A673 (cell line): ENCODE measurements around the gene FASN. TPM values are rescaled to one million over a fixed set of nuclear protein-coding genes. Genes with fewer than 3 reads are reported as not detected.

Source experiments
- BruUV-seq: library from RNA; stranded (reverse); fragments of 400-500 nt; replicated peaks from 2 replicates; lab custom pipeline; 2021; lab: Mats Ljungman, UMichigan
- CTCF ChIA-PET: fragments of 300-600 bp; sonication (Branson Sonifier 250); formaldehyde crosslinking; loops from one replicate; lab custom pipeline; 2022; ENCODE audit warnings: antibody characterized with exemption; lab: Charles Lee
- POLR2A ChIA-PET: fragments of 300-600 bp; sonication (Branson Sonifier 250); formaldehyde crosslinking; loops from one replicate; lab custom pipeline; 2022; ENCODE audit warnings: antibody characterized with exemption; ENCODE audit not compliant: low non-redundant PET; lab: Charles Lee
- DNase-seq: peaks from one replicate; pipeline ENCODE4 v3.0.0-alpha.2; 2015; ENCODE audit warnings: low spot score
- H3K27ac ChIP-seq: fragments of 200-600 bp; sonication (generic); 2 replicates; pipeline ENCODE4 v1.5.1; 2016; ENCODE audit warnings: mixed run types, low read depth, mild to moderate bottlenecking, mixed read lengths, antibody characterized with exemption, low read length; ENCODE audit not compliant: poor library complexity, severe bottlenecking
- H3K27me3 ChIP-seq: fragments of 200-600 bp; sonication (generic); replicated peaks from 2 replicates; pipeline ENCODE4 v1.6.1; 2017; ENCODE audit warnings: mixed run types, low read depth, mild to moderate bottlenecking, mixed read lengths, antibody characterized with exemption, low read length; ENCODE audit not compliant: insufficient read depth, poor library complexity
- H3K36me3 ChIP-seq: fragments of 200-600 bp; sonication (generic); 2 replicates; pipeline ENCODE4 v1.6.1; 2016; ENCODE audit warnings: mixed run types, mild to moderate bottlenecking, mixed read lengths, antibody characterized with exemption, low read length; ENCODE audit not compliant: insufficient read depth, poor library complexity, severe bottlenecking
- H3K4me1 ChIP-seq: fragments of 200-600 bp; sonication (generic); 2 replicates; pipeline ENCODE4 v1.6.1; 2017; ENCODE audit warnings: mixed run types, mild to moderate bottlenecking, mixed read lengths, antibody characterized with exemption, low read length; ENCODE audit not compliant: insufficient read depth, poor library complexity, severe bottlenecking
- H3K4me3 ChIP-seq: fragments of 200-600 bp; sonication (generic); 2 replicates; pipeline ENCODE4 v1.5.1; 2016; ENCODE audit warnings: low read depth, mixed run types, mild to moderate bottlenecking, mixed read lengths, low read length; ENCODE audit not compliant: poor library complexity, severe bottlenecking
- H3K9me3 ChIP-seq: fragments of 200-600 bp; sonication (generic); 2 replicates; pipeline ENCODE4 v1.6.1; 2016; ENCODE audit warnings: mixed run types, low read depth, mild to moderate bottlenecking, mixed read lengths, antibody characterized with exemption, low read length; ENCODE audit not compliant: poor library complexity, severe bottlenecking
- EZH2 ChIP-seq: fragments of 200-600 bp; sonication (generic); IDR thresholded peaks from 2 replicates; pipeline ENCODE4 v1.6.1; 2017; ENCODE audit warnings: borderline replicate concordance, low read depth, mild to moderate bottlenecking, mixed read lengths, antibody characterized with exemption, low read length; ENCODE audit not compliant: poor library complexity, severe bottlenecking
- intact Hi-C: fragments of 100-400 bp; cut with micrococcal nuclease; formaldehyde crosslinking; loops from one replicate; pipeline ENCODE4 v1.10.0; 2022; ENCODE audit not compliant: unreplicated experiment
- total RNA-seq: library from RNA; stranded (reverse); gene quantifications from 2 replicates; pipeline ENCODE4 v1.2.3, GENCODE V29; 2021
- TF ChIP-seq, protein P1 (sequence below): fragments of 300-800, 200-600 bp; sonication (generic); conservative IDR thresholded peaks from 2 replicates; pipeline ENCODE4 v1.5.1; 2017; ENCODE audit warnings: low read depth, mild to moderate bottlenecking, antibody characterized with exemption, low read length, moderate library complexity, mixed read lengths

The FASN gene
- total RNA-seq, 1 experiment from 2014 or later: 591 TPM

DNA sequence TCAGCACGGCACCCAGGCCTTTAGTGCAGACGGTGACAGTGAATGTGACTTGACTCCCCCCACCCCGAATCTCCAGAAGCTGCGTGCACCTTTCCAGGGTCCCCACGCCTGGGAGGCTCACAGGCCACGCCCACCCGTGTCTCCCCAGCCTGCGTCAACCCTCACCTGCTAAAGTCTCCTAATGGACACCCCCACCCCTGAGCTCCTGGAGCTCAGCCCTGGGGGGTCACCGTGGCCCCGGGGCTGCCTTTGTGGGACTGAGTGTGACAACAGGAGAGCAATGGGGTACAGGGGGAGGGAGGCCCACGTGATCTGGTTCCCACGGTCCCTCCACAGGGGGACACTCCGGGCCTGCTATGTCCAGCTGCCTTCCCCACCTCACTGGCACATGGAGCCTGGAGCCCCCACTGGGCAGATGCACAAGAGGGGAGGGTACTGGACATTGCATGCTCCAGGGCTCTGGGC is 7.4 kb upstream of the FASN start:
- ChIA-PET CTCF (no interaction called here), POLR2A (no interaction called here)
- no peaks in the 10 kb centered on the region for H3K9me3 ChIP-seq

GRCh38 chr17:82104797-82105416 is 6.9 kb upstream of the FASN start:
- H3K4me1 ChIP-seq: peaks cover 20% of the 10 kb centered on the region
- no peaks in the 10 kb centered on the region for H3K27me3 ChIP-seq
- intact Hi-C loops: no loop called here
- CTCF ChIA-PET: no interaction called here
- no peak for DNase-seq
- no peaks in the 10 kb centered on the region for H3K36me3 ChIP-seq
- peak overlapping the region; percentile 80 for H3K27ac ChIP-seq
- TF ChIP-seq, protein P1, sequence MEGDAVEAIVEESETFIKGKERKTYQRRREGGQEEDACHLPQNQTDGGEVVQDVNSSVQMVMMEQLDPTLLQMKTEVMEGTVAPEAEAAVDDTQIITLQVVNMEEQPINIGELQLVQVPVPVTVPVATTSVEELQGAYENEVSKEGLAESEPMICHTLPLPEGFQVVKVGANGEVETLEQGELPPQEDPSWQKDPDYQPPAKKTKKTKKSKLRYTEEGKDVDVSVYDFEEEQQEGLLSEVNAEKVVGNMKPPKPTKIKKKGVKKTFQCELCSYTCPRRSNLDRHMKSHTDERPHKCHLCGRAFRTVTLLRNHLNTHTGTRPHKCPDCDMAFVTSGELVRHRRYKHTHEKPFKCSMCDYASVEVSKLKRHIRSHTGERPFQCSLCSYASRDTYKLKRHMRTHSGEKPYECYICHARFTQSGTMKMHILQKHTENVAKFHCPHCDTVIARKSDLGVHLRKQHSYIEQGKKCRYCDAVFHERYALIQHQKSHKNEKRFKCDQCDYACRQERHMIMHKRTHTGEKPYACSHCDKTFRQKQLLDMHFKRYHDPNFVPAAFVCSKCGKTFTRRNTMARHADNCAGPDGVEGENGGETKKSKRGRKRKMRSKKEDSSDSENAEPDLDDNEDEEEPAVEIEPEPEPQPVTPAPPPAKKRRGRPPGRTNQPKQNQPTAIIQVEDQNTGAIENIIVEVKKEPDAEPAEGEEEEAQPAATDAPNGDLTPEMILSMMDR: no peak
- POLR2A ChIA-PET: no interaction called here
- BruUV-seq: no TSS peak
- no peaks in the 10 kb centered on the region for H3K9me3 ChIP-seq
- no peak overlapping the region for H3K4me3 ChIP-seq

More for the DNA sequence above, 7.4 kb upstream of the FASN start:
- H3K36me3 ChIP-seq: no peaks in the 10 kb centered on the region
- H3K27me3 ChIP-seq: no peaks in the 10 kb centered on the region
- BruUV-seq: no TSS peak
- peaks cover 20% of the 10 kb centered on the region for H3K4me1 ChIP-seq
- intact Hi-C loops: no loop called here
- no peak overlapping the region for H3K4me3 ChIP-seq
- no peak for DNase-seq
- H3K27ac ChIP-seq: peak overlapping the region; percentile 80
- TF ChIP-seq EZH2: no peak
- TF ChIP-seq, protein P1: no peak

DNA sequence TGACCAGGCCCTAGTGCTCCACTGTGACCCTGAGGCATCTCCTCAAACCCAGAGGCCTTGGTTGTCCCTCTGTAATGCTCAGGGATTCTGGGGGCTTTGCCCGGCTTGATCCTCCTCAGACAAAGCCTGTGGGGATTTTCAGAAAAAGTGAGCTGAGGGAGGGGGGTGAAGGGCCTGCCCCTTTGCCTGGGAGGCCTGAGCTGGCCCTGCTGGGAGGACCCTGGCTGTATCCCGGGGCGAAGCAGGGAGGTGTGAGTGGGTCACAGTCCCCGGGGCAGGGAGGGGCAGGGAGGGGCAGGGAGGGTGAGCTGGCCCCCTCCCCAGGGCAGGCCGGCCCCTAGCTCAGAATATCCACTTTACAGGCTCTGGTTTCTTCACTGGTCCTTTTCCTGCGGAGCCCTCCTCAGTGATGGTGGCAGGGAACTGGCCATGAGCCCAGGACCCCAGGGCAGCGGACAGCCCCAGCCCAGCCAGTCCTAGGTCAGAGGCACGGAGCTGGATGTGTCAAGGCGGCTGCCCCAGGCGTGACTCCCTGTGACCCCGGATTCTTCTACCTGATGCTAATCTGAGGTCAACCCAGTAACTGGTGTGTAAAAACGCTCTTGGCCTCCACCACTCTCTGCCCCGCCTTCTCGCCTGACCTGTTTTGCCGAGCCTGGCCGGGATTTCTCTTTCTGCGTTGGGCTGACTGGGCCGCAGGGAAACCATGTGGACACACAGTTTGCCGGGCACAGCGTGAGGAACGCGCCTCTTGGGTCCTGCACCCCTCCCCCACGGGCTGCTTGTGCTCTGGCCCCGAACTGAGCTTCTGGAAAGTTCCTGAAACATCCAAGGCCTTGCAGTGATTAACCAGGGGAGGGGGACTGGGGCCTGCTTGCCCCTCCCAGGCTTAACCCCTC is 5.8 kb upstream of the FASN start:
- ChIA-PET CTCF (no interaction called here), POLR2A (no interaction called here)
- no peaks in the 10 kb centered on the region for H3K36me3 ChIP-seq
- TF ChIP-seq EZH2: no peak
- TF ChIP-seq, protein P1: no peak
- H3K27me3 ChIP-seq: no peaks in the 10 kb centered on the region
- no peaks in the 10 kb centered on the region for H3K9me3 ChIP-seq
- H3K4me3 ChIP-seq: no peak overlapping the region
- BruUV-seq: no TSS peak
- no peak for DNase-seq
- peak overlapping the region; percentile 30 for H3K27ac ChIP-seq
- intact Hi-C loops: no loop called here
- H3K4me1 ChIP-seq: peaks cover 30% of the 10 kb centered on the region
